Stomach (tissue), 9 donors: ENCODE results near the gene NKPD1. TPM values are rescaled to one million over a fixed set of nuclear protein-coding genes. Genes with fewer than 3 reads are reported as not detected.
A peak's percentile ranks its signal among the peaks of the same experiment; 100 is the strongest.

Experiments used
- DNase-seq, 2 donors: peaks; one replicate each; pipeline versions ENCODE4 v3.0.0 to v3.0.0-alpha.2; 2013 to 2019
- H3K27ac ChIP-seq, 5 donors: fragments of 200-600 bp in 4 of 5; sonication (generic) in 4 of 5; one replicate each; pipeline ENCODE4 v1.5.1; 2013 to 2019; ENCODE audit warnings: mild to moderate bottlenecking in 1 of 5, moderate library complexity in 1 of 5
- H3K27me3 ChIP-seq, 3 donors: fragments of 200-600 bp; sonication (generic); one replicate each; pipeline ENCODE4 v1.5.1; 2017 to 2019; ENCODE audit warnings: mixed run types in 1 of 3
- H3K36me3 ChIP-seq, 4 donors: fragments of 200-600 bp; sonication (generic); 1 replicate in 3 of 4; 2 replicates in 1 of 4; pipeline ENCODE4 v1.5.1; 2016 to 2019
- H3K4me1 ChIP-seq, 4 donors: fragments of 200-600 bp; sonication (generic); one replicate each; pipeline ENCODE4 v1.5.1; 2016 to 2019
- H3K4me3 ChIP-seq, 4 donors: fragments of 200-600 bp; sonication (generic) in 3 of 4; one replicate each; pipeline ENCODE4 v1.5.1; 2016 to 2019; ENCODE audit warnings: mild to moderate bottlenecking in 1 of 4
- H3K9me3 ChIP-seq, 4 donors: fragments of 200-600 bp; sonication (generic); one replicate each; pipeline ENCODE4 v1.5.1; 2016 to 2019
- CTCF ChIP-seq, 7 experiments: fragments of 450-650 bp in 4 of 7; fragments of 200-600 bp in 3 of 7; sonication (generic) in 3 of 7; IDR thresholded peaks; one replicate each; pipeline ENCODE4 v1.5.1; 2016 to 2019; ENCODE audit warnings: antibody characterized with exemption in 7 of 7, control low read depth in 2 of 7, mild to moderate bottlenecking in 1 of 7
- EP300 ChIP-seq: sonication (generic); formaldehyde crosslinking; IDR thresholded peaks from one replicate; pipeline ENCODE4 v1.6.1; 2017; ENCODE audit warnings: antibody characterized with exemption
- POLR2A ChIP-seq, 4 donors: fragments of 450-650 bp; IDR thresholded peaks; one replicate each; pipeline ENCODE4 v1.6.1; 2016; ENCODE audit warnings: antibody characterized with exemption in 4 of 4, control low read depth in 2 of 4, mild to moderate bottlenecking in 1 of 4, moderate library complexity in 1 of 4
- POLR2AphosphoS5 ChIP-seq, 3 donors: sonication (generic); formaldehyde crosslinking; IDR thresholded peaks; one replicate each; pipeline ENCODE4 v1.6.1; 2016; ENCODE audit warnings: antibody characterized with exemption in 3 of 3
- WGBS, 5 donors: extraction: QIAGEN DNeasy Blood & Tissue Kit in 3 of 5; methylation state at CpG; one replicate each; pipeline versions ENCODE4 v1.1.5 to v1.1.7; 2013 to 2018; 5-methylcytosine and 5-hydroxymethylcytosine counted together
- intact Hi-C: fragments of 100-400 bp; cut with DNase I; formaldehyde crosslinking; loops from one replicate; pipeline ENCODE4 v1.15.1; 2023; ENCODE audit warnings: low total_unique reads
- polyA plus RNA-seq, 3 donors: library from polyadenylated mRNA; stranded (reverse); fragments of 200-250 nt; gene quantifications; one replicate each; pipeline ENCODE4 v1.2.3, GENCODE V29; 2013
- total RNA-seq, 5 donors: library from RNA; depleted of rRNA; stranded (reverse); fragments of >200 nt; gene quantifications; one replicate each; pipeline versions ENCODE4 v1.1.0 to v1.2.3, GENCODE V29; 2014 to 2016
- donor health status: healthy with polysubstance abuse.
- donor health status: Bipolar disorder and iron deficiency.
- donor health status: healthy.

The NKPD1 gene
- total and polyA plus RNA-seq, 8 donors: 0.20 TPM; not detected in 7

GRCh38 chr19:45202637-45203036 is 41.9 kb upstream of the NKPD1 start:
- 26 to 63% (median 43%) methylated on average over 6 of the region's 6 CpGs for WGBS, 5 donors
- no peak overlapping the region for H3K4me3 ChIP-seq
- no peaks in the 10 kb centered on the region for H3K9me3 ChIP-seq
- H3K27me3 ChIP-seq: no peaks in the 10 kb centered on the region
- peak in 1 of 2 donors; percentile 67 for DNase-seq
- no peak for TF ChIP-seq POLR2A (IDR thresholded peaks at IDR 0.05)
- H3K4me1 ChIP-seq: peaks cover 0 to 9% (median 7%) of the 10 kb centered on the region in 4 donors
- peak overlapping the region in 2 of 5 donors; percentile 24 to 56 for H3K27ac ChIP-seq
- intact Hi-C loops: no loop called here
- no peaks in the 10 kb centered on the region for H3K36me3 ChIP-seq

- H3K9me3 ChIP-seq: no peaks in the 10 kb centered on the region
- no peak overlapping the region for H3K27ac ChIP-seq
- intact Hi-C loops: no loop called here
- no peak overlapping the region for H3K4me3 ChIP-seq
- no peaks in the 10 kb centered on the region for H3K36me3 ChIP-seq
- TF ChIP-seq CTCF (IDR thresholded peaks at IDR 0.05) (peak in 2 of 7 experiments; percentile 16 to 38), EP300 (no peak)
- peak; percentile 33 to 70 for DNase-seq
- H3K4me1 ChIP-seq: peaks cover 0 to 9% (median 7%) of the 10 kb centered on the region in 4 donors
- 39 to 58% (median 47%) methylated on average over 4 of the region's 4 CpGs for WGBS, 5 donors
- H3K27me3 ChIP-seq: no peaks in the 10 kb centered on the region
Observed at GRCh38 chr19:45200568-45200967, 39.8 kb upstream of the NKPD1 start.

- H3K27me3 ChIP-seq: no peaks in the 10 kb centered on the region
- WGBS, 5 donors: 72 to 86% (median 78%) methylated on average over 6 of the region's 6 CpGs
- H3K4me1 ChIP-seq: no peaks in the 10 kb centered on the region
- no peak overlapping the region for H3K27ac ChIP-seq
- DNase-seq: no peak
- H3K36me3 ChIP-seq: peaks cover 0 to 9% (median 0%) of the 10 kb centered on the region in 4 donors
- no peak overlapping the region for H3K4me3 ChIP-seq
- intact Hi-C loops: no loop called here
- H3K9me3 ChIP-seq: no peaks in the 10 kb centered on the region
- no peak for TF ChIP-seq EP300
- no peak for TF ChIP-seq POLR2AphosphoS5 (IDR thresholded peaks at IDR 0.05)
- no peak for TF ChIP-seq POLR2A (IDR thresholded peaks at IDR 0.05)
- no peak for TF ChIP-seq CTCF (IDR thresholded peaks at IDR 0.05)
Observed at GRCh38 chr19:45195764-45196163, 35.0 kb upstream of the NKPD1 start.

- H3K9me3 ChIP-seq: no peaks in the 10 kb centered on the region
- peaks cover 0 to 5% (median 0%) of the 10 kb centered on the region in 4 donors for H3K4me1 ChIP-seq
- no peak overlapping the region for H3K27ac ChIP-seq
- no peak overlapping the region for H3K4me3 ChIP-seq
- 89 to 97% (median 94%) methylated on average over 4 of the region's 4 CpGs for WGBS, 5 donors
- intact Hi-C loops: no loop called here
- peaks cover 0 to 9% (median 0%) of the 10 kb centered on the region in 4 donors for H3K36me3 ChIP-seq
- TF ChIP-seq POLR2A (IDR thresholded peaks at IDR 0.05) (no peak), EP300 (no peak), POLR2AphosphoS5 (IDR thresholded peaks at IDR 0.05) (no peak), CTCF (IDR thresholded peaks at IDR 0.05) (no peak)
- DNase-seq: no peak
- no peaks in the 10 kb centered on the region for H3K27me3 ChIP-seq
Observed at GRCh38 chr19:45191375-45191774, 30.6 kb upstream of the NKPD1 start.

- Histone ChIP-seq H3K9me3 (no peaks in the 10 kb centered on the region), H3K4me1 (peaks cover 0 to 5% (median 0%) of the 10 kb centered on the region in 4 donors), H3K4me3 (no peak overlapping the region), H3K27ac (no peak overlapping the region), H3K27me3 (no peaks in the 10 kb centered on the region), H3K36me3 (peaks cover 0 to 9% (median 0%) of the 10 kb centered on the region in 4 donors)
- DNase-seq: no peak
- TF ChIP-seq POLR2A (IDR thresholded peaks at IDR 0.05): no peak
- TF ChIP-seq EP300: no peak
- 77 to 100% (median 97%) methylated on average over 1 of the region's 1 CpG for WGBS, 5 donors
- intact Hi-C loops: no loop called here
Observed at GRCh38 chr19:45189971-45190370, 29.2 kb upstream of the NKPD1 start.
